Bronchial epithelial cell (primary cell): ENCODE data around the gene WIPF1. TPM values are rescaled to one million over a fixed set of nuclear protein-coding genes. Genes with fewer than 3 reads are reported as not detected.

Experiments used
- DNase-seq: peaks from one replicate; pipeline ENCODE4 v3.0.0-alpha.2; 2010; ENCODE audit warnings: low read depth
- FAIRE-seq: peaks from 2 replicates; lab custom pipeline; 2011; peaks lifted over from hg19 to GRCh38; lab: Jason Lieb, UNC
- H3K27me3 ChIP-seq: 2 replicates; pipeline ENCODE4 v1.5.1; 2011; ENCODE audit warnings: low read length; ENCODE audit not compliant: control insufficient read depth, insufficient read depth
- H3K36me3 ChIP-seq: 2 replicates; pipeline ENCODE4 v1.5.1; 2011; ENCODE audit warnings: low read length; ENCODE audit not compliant: control insufficient read depth, insufficient read depth
- H3K4me3 ChIP-seq: 2 replicates; pipeline ENCODE4 v1.5.1; 2011; ENCODE audit warnings: mild to moderate bottlenecking, low read depth, low read length, control low read depth
- CTCF ChIP-seq: IDR thresholded peaks from 2 replicates; pipeline ENCODE4 v1.5.1; 2011; ENCODE audit warnings: mild to moderate bottlenecking, moderate library complexity, low read length, control low read depth, inconsistent platforms; ENCODE audit not compliant: insufficient read depth, severe bottlenecking
- total RNA-seq: library from RNA; depleted of rRNA; stranded (reverse); fragments of >200 nt; gene quantifications from 2 replicates; pipeline ENCODE4 v1.2.1, GENCODE V29; 2014

The WIPF1 gene
- total RNA-seq, 1 donor from 2014 or later, result 0.26 TPM

- no peak overlapping the region for H3K4me3 ChIP-seq
- H3K36me3 ChIP-seq, result no peaks in the 10 kb centered on the region
- no peak for TF ChIP-seq CTCF
- DNase-seq (no peak), FAIRE-seq (no peak)
- H3K27me3 ChIP-seq, result no peaks in the 10 kb centered on the region
Measured at GRCh38 chr2:174599310-174599921, 1.8 kb upstream of the WIPF1 start.

- FAIRE-seq, result no peak
- no peak for TF ChIP-seq CTCF
- no peak overlapping the region for H3K4me3 ChIP-seq
Measured at GRCh38 chr2:174597009-174597344, 627 bp downstream of the WIPF1 start.

GRCh38 chr2:174595891-174596397 is 1.7 kb downstream of the WIPF1 start:
- no peaks in the 10 kb centered on the region for H3K27me3 ChIP-seq
- FAIRE-seq, result no peak

More at GRCh38 chr2:174597009-174597344, 627 bp downstream of the WIPF1 start:
- no peaks in the 10 kb centered on the region for H3K36me3 ChIP-seq
- no peaks in the 10 kb centered on the region for H3K27me3 ChIP-seq
- DNase-seq, result no peak

GRCh38 chr2:174595116-174595809 is 2.3 kb downstream of the WIPF1 start:
- Histone ChIP-seq H3K36me3 (no peaks in the 10 kb centered on the region), H3K27me3 (no peaks in the 10 kb centered on the region), H3K4me3 (no peak overlapping the region)
- DNase-seq (no peak), FAIRE-seq (no peak)
- no peak for TF ChIP-seq CTCF

More at GRCh38 chr2:174595891-174596397, 1.7 kb downstream of the WIPF1 start:
- TF ChIP-seq CTCF, result no peak
- H3K36me3 ChIP-seq, result no peaks in the 10 kb centered on the region
- DNase-seq, result no peak
- H3K4me3 ChIP-seq, result no peak overlapping the region

- DNase-seq (no peak), FAIRE-seq (no peak)
- no peaks in the 10 kb centered on the region for H3K36me3 ChIP-seq
- no peak for TF ChIP-seq CTCF
- H3K4me3 ChIP-seq, result no peak overlapping the region
- no peaks in the 10 kb centered on the region for H3K27me3 ChIP-seq
Measured at GRCh38 chr2:174594456-174594855, 3.1 kb downstream of the WIPF1 start.
